HepG2 (cell line): Measurements from ENCODE around the gene PIP4K2B. TPM values are rescaled to one million over a fixed set of nuclear protein-coding genes. Genes with fewer than 3 reads are reported as not detected.
A peak's percentile ranks its signal among the peaks of the same experiment; 100 is the strongest.

Experiments
- HDAC1 ChIP-seq: sonication (generic); formaldehyde crosslinking; IDR thresholded peaks from 2 replicates; pipeline ENCODE4 v1.5.1; 2020; ENCODE audit warnings: mild to moderate bottlenecking, missing genetic modification reagents
- KLF11 ChIP-seq: IDR thresholded peaks from 2 replicates; pipeline ENCODE4 v1.6.1; 2016; ENCODE audit warnings: missing compliant biosample characterization
- MAFG ChIP-seq: sonication (generic); formaldehyde crosslinking; IDR thresholded peaks from 2 replicates; pipeline ENCODE4 v1.5.1; 2020; ENCODE audit warnings: mild to moderate bottlenecking, missing genetic modification reagents
- MED8 ChIP-seq: sonication (generic); formaldehyde crosslinking; IDR thresholded peaks from 2 replicates; pipeline ENCODE4 v1.8.1; 2023; ENCODE audit warnings: mild to moderate bottlenecking, missing genetic modification reagents; ENCODE audit not compliant: insufficient replicate concordance
- MIER3 ChIP-seq: IDR thresholded peaks from 2 replicates; pipeline ENCODE4 v1.6.1; 2016; ENCODE audit warnings: missing compliant biosample characterization, borderline replicate concordance
- RBAK ChIP-seq: sonication (generic); formaldehyde crosslinking; IDR thresholded peaks from 2 replicates; pipeline ENCODE4 v1.5.1; 2020; ENCODE audit warnings: mild to moderate bottlenecking, missing genetic modification reagents
- SETDB1 ChIP-seq: sonication (generic); formaldehyde crosslinking; IDR thresholded peaks from 2 replicates; pipeline ENCODE4 v1.5.1; 2020; ENCODE audit warnings: missing genetic modification reagents, mild to moderate bottlenecking, borderline replicate concordance
- ZMYM3 ChIP-seq: sonication (generic); formaldehyde crosslinking; IDR thresholded peaks from 2 replicates; pipeline ENCODE4 v1.5.1; 2020; ENCODE audit warnings: mild to moderate bottlenecking, missing genetic modification reagents
- ZNF121 ChIP-seq: sonication (generic); formaldehyde crosslinking; IDR thresholded peaks from 2 replicates; pipeline ENCODE4 v1.5.0; 2020; ENCODE audit warnings: mild to moderate bottlenecking, missing genetic modification reagents
- ZNF207 ChIP-seq: fragments of 450-650 bp; IDR thresholded peaks from 2 replicates; pipeline ENCODE4 v1.6.1; 2016; ENCODE audit warnings: antibody characterized with exemption, borderline replicate concordance
- ZNF432 ChIP-seq: sonication (generic); formaldehyde crosslinking; IDR thresholded peaks from 2 replicates; pipeline ENCODE4 v1.5.0; 2020; ENCODE audit warnings: missing genetic modification reagents, mild to moderate bottlenecking, borderline replicate concordance
- ZNF484 ChIP-seq: sonication (generic); formaldehyde crosslinking; IDR thresholded peaks from 2 replicates; pipeline ENCODE4 v1.5.1; 2020; ENCODE audit warnings: mild to moderate bottlenecking, low read depth, missing genetic modification reagents, borderline replicate concordance
- ZNF615 ChIP-seq: sonication (generic); formaldehyde crosslinking; IDR thresholded peaks from 2 replicates; pipeline ENCODE4 v1.5.0; 2020; ENCODE audit warnings: mild to moderate bottlenecking, missing genetic modification reagents, borderline replicate concordance
- ZSCAN9 ChIP-seq: IDR thresholded peaks from 2 replicates; pipeline ENCODE4 v1.6.1; 2016; ENCODE audit warnings: borderline replicate concordance
- polyA plus RNA-seq, 8 experiments: library from polyadenylated mRNA; depleted of rRNA in 3 of 8; stranded (reverse) in 7 of 8; unstranded in 1 of 8; fragments of >200 nt; fragmentation: Illumina TruSeq in 4 of 8; extraction: Trizol in 4 of 8; gene quantifications; 2 replicates each; pipeline versions ENCODE4 v1.2.1 to v1.2.3, GENCODE V29; 2011 to 2016; ENCODE audit warnings: low read depth in 4 of 8, missing spikeins in 1 of 8, mixed read lengths in 1 of 8; ENCODE audit not compliant: insufficient read depth in 1 of 8
- total RNA-seq, 5 experiments: library from RNA; depleted of rRNA; stranded (reverse); fragments of >200 nt; fragmentation: Illumina TruSeq; extraction: Trizol; gene quantifications; 2 replicates each; pipeline ENCODE4 v1.2.3, GENCODE V29; 2016; ENCODE audit warnings: low read depth in 1 of 5
- TF ChIP-seq, protein P1 (sequence below): sonication (generic); formaldehyde crosslinking; IDR thresholded peaks from 2 replicates; pipeline ENCODE4 v1.5.0; 2020; ENCODE audit warnings: missing genetic modification reagents
- TF ChIP-seq, protein P2 (sequence below): sonication (generic); formaldehyde crosslinking; IDR thresholded peaks from 2 replicates; pipeline ENCODE4 v1.4.0; 2020; ENCODE audit warnings: missing genetic modification reagents
- TF ChIP-seq, protein P3 (sequence below): sonication (generic); formaldehyde crosslinking; IDR thresholded peaks from 2 replicates; pipeline ENCODE4 v1.5.0; 2020; ENCODE audit warnings: missing genetic modification reagents
- TF ChIP-seq, protein P4 (sequence below): sonication (generic); formaldehyde crosslinking; IDR thresholded peaks from 2 replicates; pipeline ENCODE4 v1.5.1; 2020; ENCODE audit warnings: mild to moderate bottlenecking, missing genetic modification reagents, borderline replicate concordance
- TF ChIP-seq, protein P5 (sequence below): sonication (generic); formaldehyde crosslinking; IDR thresholded peaks from 2 replicates; pipeline ENCODE4 v1.4.0; 2020; ENCODE audit warnings: missing genetic modification reagents, borderline replicate concordance

PIP4K2B gene
- total and polyA plus RNA-seq, 2 of the 13 experiments (the other 11 are each of a cell fraction or from before 2014, with no cell fraction given): 20.4 to 54.0 TPM

DNA sequence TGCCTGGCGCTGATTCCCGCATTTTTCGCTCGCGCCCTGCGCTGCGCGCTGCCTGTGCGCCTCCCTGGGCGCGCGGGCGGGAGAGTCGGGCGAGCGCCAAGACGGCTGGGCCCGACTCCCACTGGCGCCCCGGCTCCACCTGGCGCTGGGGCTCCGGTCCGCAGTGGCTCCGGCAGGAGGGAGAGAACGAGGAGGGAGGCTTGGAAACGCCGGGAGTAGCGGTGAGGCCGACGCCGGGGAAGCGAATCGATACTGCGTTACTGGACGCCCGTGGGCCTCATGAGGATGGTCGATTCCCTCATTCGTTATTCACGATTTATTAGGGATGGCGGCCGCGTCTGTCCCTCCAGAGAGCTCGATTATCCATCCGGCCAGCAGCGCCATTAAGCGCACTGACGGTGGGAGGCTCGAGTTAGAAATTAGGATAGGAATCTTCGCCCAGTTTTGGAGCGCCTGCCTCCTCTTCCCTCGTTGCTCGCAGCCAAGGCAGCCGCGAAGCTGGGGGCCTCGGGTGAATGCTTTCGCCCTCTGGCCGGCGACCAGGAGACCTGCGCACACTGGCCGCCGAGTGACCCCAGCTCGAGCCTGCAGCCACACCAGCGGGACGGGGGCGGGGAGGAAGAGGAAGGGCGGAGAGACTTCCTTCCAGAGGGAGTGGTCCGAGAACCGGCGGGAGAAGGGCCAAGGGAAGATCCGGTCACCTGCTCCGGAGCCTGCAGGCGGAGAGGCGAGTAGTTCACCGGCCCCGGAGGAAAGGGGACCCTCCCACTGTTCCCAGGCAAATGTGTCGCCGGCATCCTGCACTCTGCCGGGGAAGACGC is 49.9 kb downstream of the PIP4K2B start (continued):
- TF ChIP-seq, protein P1, sequence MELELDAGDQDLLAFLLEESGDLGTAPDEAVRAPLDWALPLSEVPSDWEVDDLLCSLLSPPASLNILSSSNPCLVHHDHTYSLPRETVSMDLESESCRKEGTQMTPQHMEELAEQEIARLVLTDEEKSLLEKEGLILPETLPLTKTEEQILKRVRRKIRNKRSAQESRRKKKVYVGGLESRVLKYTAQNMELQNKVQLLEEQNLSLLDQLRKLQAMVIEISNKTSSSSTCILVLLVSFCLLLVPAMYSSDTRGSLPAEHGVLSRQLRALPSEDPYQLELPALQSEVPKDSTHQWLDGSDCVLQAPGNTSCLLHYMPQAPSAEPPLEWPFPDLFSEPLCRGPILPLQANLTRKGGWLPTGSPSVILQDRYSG (CRISPR knock-in tag): no peak
- TF ChIP-seq ZNF484 (CRISPR knock-in tag): no peak
- TF ChIP-seq MED8 (CRISPR knock-in tag): peak; percentile 89
- no peak; the same call in 1 of the 2 replicates for TF ChIP-seq ZSCAN9 (CRISPR knock-in tag)
- peak; percentile 21; the same call in 1 of the 2 replicates for TF ChIP-seq ZMYM3 (CRISPR knock-in tag)
- TF ChIP-seq ZNF615: no peak
- no peak for TF ChIP-seq MIER3
- TF ChIP-seq RBAK: no peak
- no peak; the same call in 1 of the 2 replicates for TF ChIP-seq ZNF121
- peak; percentile 85; the same call in 1 of the 2 replicates for TF ChIP-seq KLF11 (CRISPR knock-in tag)
- peak; percentile 89 for TF ChIP-seq HDAC1 (CRISPR knock-in tag)
- TF ChIP-seq, protein P2, sequence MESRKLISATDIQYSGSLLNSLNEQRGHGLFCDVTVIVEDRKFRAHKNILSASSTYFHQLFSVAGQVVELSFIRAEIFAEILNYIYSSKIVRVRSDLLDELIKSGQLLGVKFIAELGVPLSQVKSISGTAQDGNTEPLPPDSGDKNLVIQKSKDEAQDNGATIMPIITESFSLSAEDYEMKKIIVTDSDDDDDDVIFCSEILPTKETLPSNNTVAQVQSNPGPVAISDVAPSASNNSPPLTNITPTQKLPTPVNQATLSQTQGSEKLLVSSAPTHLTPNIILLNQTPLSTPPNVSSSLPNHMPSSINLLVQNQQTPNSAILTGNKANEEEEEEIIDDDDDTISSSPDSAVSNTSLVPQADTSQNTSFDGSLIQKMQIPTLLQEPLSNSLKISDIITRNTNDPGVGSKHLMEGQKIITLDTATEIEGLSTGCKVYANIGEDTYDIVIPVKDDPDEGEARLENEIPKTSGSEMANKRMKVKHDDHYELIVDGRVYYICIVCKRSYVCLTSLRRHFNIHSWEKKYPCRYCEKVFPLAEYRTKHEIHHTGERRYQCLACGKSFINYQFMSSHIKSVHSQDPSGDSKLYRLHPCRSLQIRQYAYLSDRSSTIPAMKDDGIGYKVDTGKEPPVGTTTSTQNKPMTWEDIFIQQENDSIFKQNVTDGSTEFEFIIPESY (CRISPR knock-in tag): no peak
- TF ChIP-seq, protein P3, sequence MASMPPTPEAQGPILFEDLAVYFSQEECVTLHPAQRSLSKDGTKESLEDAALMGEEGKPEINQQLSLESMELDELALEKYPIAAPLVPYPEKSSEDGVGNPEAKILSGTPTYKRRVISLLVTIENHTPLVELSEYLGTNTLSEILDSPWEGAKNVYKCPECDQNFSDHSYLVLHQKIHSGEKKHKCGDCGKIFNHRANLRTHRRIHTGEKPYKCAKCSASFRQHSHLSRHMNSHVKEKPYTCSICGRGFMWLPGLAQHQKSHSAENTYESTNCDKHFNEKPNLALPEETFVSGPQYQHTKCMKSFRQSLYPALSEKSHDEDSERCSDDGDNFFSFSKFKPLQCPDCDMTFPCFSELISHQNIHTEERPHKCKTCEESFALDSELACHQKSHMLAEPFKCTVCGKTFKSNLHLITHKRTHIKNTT (CRISPR knock-in tag): no peak
- TF ChIP-seq ZNF207: no peak
- TF ChIP-seq, protein P4, sequence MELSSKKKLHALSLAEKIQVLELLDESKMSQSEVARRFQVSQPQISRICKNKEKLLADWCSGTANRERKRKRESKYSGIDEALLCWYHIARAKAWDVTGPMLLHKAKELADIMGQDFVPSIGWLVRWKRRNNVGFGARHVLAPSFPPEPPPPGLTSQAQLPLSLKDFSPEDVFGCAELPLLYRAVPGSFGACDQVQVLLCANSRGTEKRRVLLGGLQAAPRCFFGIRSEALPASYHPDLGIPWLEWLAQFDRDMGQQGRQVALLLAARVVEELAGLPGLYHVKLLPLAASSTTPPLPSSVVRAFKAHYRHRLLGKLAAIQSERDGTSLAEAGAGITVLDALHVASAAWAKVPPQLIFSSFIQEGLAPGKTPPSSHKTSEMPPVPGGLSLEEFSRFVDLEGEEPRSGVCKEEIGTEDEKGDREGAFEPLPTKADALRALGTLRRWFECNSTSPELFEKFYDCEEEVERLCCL: no peak
- TF ChIP-seq MAFG (CRISPR knock-in tag): no peak
- no peak for TF ChIP-seq SETDB1 (CRISPR knock-in tag)
- TF ChIP-seq, protein P5, sequence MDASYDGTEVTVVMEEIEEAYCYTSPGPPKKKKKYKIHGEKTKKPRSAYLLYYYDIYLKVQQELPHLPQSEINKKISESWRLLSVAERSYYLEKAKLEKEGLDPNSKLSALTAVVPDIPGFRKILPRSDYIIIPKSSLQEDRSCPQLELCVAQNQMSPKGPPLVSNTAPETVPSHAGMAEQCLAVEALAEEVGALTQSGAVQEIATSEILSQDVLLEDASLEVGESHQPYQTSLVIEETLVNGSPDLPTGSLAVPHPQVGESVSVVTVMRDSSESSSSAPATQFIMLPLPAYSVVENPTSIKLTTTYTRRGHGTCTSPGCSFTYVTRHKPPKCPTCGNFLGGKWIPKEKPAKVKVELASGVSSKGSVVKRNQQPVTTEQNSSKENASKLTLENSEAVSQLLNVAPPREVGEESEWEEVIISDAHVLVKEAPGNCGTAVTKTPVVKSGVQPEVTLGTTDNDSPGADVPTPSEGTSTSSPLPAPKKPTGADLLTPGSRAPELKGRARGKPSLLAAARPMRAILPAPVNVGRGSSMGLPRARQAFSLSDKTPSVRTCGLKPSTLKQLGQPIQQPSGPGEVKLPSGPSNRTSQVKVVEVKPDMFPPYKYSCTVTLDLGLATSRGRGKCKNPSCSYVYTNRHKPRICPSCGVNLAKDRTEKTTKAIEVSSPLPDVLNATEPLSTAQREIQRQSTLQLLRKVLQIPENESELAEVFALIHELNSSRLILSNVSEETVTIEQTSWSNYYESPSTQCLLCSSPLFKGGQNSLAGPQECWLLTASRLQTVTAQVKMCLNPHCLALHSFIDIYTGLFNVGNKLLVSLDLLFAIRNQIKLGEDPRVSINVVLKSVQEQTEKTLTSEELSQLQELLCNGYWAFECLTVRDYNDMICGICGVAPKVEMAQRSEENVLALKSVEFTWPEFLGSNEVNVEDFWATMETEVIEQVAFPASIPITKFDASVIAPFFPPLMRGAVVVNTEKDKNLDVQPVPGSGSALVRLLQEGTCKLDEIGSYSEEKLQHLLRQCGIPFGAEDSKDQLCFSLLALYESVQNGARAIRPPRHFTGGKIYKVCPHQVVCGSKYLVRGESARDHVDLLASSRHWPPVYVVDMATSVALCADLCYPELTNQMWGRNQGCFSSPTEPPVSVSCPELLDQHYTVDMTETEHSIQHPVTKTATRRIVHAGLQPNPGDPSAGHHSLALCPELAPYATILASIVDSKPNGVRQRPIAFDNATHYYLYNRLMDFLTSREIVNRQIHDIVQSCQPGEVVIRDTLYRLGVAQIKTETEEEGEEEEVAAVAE (CRISPR knock-in tag): peak; percentile 68; the same call in 1 of the 2 replicates
- TF ChIP-seq ZNF432 (CRISPR knock-in tag): no peak
